GM18858 (cell line): ENCODE measurements around the gene CUX1.
"Not testable (repeated sequence)": the region's sequence is repeated elsewhere in the genome, so short reads cannot be mapped to it uniquely, and the experiment has no call there.

Experiments
- ATAC-seq: cut with Tn5 transposase; IDR thresholded peaks from one replicate; pipeline ENCODE4 v1.9.1; 2021; ENCODE audit not compliant: unreplicated experiment

CUX1 gene

DNA sequence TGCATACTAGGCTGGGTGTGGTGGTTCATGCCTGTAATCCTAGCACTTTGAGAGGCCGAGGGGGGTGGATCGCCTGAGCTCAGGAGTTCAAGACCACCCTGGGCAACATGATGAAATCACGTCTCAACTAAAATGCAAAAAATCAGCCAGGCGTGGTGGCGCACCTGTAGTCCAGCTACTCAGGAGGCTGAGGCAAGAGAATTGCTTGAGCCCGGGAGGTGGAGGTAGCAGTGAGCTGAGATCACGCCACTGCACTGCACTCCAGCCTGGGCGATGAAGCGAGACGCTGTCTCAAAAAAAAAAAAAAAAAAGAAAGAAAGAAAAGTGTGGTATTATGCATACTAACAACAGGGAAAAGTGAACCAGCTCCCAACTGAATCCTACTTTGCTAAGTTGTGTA lies 19.3 kb upstream of the CUX1 start:
- not testable (repeated sequence) for ATAC-seq

GRCh38 chr7:101803203-101804087 lies 14.0 kb upstream of the CUX1 start:
- ATAC-seq = no peak

- no peak for ATAC-seq
These were observed 13.1 kb upstream of the CUX1 start for GRCh38 chr7:101804088-101804963.

DNA sequence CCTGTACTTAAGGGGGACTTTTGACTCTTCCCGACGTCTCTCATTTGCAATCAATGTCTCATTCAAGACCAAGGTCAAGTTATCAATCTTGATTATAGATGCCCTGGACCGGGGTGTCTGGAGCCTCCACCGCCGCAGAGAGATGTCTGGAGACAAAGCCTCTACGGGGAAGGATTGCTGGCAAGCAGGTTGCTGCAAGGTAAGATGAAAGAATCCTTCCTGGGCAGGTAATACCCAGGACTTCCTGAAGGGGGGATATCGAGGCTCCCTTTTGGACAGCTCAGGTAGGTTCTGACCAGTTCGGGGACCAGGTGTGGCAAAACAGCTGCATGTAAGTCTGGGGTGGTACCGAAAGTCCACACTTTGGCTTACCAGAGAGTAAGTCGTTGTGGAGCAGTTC lies 12.5 kb upstream of the CUX1 start:
- no peak for ATAC-seq

GRCh38 chr7:101812595-101812994 lies 4.8 kb upstream of the CUX1 start:
- ATAC-seq = no peak

GRCh38 chr7:101813402-101814019 lies 3.9 kb upstream of the CUX1 start:
- ATAC-seq = no peak

- no peak for ATAC-seq
These were observed 3.1 kb upstream of the CUX1 start for GRCh38 chr7:101814081-101814990.

GRCh38 chr7:101814991-101815825 lies 2.2 kb upstream of the CUX1 start:
- peak; percentile 23 for ATAC-seq

- peak; percentile 31 for ATAC-seq
These were observed 1.4 kb upstream of the CUX1 start for GRCh38 chr7:101815826-101816594.

DNA sequence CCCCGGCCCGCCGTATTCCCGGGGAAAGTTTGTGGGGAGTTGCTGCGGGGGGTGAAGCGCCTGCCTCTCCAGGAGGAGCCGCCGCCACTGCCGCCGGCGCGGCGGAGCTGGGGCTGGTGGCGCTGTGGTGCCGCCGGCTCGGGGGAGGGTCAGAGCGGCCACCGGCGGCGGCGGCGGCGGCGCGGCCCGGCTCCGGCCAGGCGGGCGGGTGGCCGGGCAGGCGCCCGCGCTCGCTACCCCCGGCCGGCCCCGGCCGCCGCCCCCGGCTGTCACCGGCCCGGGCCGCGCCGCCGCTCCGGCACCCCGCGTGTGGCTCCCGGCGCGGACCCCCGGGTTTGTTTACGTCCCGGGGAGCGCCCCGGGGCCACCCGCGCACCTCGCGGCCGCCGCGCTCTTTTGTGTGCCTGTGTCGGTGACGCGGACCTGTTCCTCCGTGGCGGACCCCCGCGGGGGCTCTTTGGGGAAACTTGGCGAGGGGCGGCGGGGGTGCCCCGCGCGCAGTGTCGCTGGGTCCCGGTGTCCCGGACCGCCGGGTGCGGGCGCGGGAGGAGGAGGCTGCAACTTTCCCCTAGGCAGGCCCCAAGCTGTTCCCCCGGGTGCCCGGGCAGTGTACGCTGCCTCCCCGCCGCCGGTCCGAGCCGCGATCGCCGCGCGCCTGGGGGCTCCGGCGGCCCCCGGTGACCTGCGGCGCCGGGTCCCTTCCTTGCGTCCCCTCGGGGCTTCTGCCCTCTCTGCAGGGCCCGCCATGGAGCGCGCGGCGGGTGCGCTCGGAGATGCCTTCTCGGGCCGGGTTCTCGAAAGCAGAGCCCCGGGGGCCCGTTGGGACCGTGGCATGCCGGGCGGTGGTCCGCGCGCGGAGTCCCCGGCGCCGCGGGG lies 593 bp upstream of the CUX1 start:
- no peak for ATAC-seq

DNA sequence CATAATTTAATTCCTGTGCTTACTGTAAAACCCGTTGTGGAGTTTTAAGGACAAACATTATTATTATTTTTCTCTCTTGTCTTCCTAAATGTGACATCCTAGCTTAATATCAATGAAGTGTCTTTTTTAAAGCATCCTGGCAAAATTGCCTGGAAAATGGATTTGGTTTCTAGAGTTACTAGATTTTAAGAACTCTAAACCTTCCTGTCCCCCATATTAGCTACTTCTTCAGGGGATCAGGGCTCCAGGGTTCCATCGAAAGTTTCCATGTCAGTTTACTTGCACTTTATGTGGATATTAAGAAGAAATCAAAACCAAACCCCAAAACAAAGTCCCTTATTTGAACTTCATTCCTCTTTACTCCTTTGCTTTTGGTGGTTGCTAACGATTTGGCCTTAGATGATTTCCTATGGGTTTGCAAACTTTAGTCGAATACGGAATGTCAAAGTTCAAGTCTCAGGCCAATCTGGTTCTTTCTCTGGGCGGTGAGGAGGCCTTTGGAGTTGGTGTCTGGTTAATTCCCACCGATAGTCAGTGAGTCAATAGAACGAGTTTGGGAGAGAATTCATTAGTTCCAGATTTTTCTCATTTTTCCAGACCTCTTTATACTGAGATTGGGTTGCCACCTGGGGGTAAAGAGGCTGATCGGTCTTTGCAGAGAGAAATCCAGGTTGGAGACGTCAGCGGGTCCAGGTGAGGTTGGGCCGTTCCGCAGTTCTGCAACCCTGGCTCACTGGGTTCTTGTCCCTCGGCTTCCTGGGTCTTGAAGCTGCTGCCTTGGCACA lies 1.1 kb downstream of the CUX1 start:
- no peak for ATAC-seq

GRCh38 chr7:101819183-101819582 lies 1.8 kb downstream of the CUX1 start:
- no peak for ATAC-seq

- ATAC-seq = no peak
These were observed 2.6 kb downstream of the CUX1 start for GRCh38 chr7:101819913-101820522.

DNA sequence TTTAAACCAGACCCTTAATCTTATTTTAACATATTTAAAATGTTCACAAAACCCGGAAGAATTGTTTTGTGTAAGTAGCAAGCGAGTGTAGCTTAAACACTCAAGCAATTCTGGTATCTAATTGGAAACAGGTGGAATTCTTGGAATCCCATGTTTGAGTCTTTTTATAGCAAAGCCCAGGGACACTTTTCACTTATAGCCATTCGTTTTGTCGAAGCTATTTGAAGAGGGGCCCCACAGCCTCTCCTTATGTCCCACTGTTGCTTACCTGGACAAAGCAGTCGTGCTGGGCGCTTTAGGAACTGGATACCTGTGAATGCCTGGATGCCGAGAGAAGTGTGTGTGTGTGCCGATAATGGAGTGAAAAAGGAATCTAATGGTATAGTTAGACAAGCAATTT lies 3.3 kb downstream of the CUX1 start:
- ATAC-seq = no peak

- ATAC-seq = not testable (repeated sequence)
These were observed 5.2 kb downstream of the CUX1 start for GRCh38 chr7:101822632-101823031.

GRCh38 chr7:101823096-101823495 lies 5.7 kb downstream of the CUX1 start:
- no peak for ATAC-seq

DNA sequence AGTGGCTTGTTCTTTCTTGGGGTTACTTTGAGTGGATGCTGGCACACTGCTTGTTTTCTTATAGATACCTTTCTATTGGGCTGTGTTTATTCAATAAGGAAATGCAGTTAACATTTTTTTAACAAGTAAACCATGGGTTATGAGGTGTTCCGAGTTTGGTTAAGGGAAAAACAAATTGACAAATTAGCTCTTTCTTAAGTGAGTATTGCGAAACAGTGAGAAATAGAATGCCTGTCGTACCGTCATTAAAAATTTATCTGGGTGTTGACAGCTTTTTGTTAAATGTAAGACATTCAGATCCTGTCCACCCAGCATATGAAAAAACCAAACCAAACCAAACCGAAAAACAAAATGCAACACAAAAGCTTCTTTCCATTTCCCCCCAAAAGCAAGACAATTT lies 6.2 kb downstream of the CUX1 start:
- ATAC-seq = no peak
